Mononuclear cell (primary cell): Measurements from ENCODE around the gene COL9A2. TPM values are rescaled to one million over a fixed set of nuclear protein-coding genes. Genes with fewer than 3 reads are reported as not detected.

Experiments used
- H3K27me3 ChIP-seq: 2 replicates; pipeline ENCODE4 v1.6.0; 2011; ENCODE audit warnings: low read length, control low read depth; ENCODE audit not compliant: insufficient read depth
- H3K4me1 ChIP-seq: 2 replicates; pipeline ENCODE4 v1.5.1; 2011; ENCODE audit warnings: mild to moderate bottlenecking, low read length, control low read depth; ENCODE audit not compliant: insufficient read depth
- H3K4me3 ChIP-seq: 2 replicates; pipeline ENCODE4 v1.5.1; 2011; ENCODE audit warnings: mild to moderate bottlenecking, low read length, moderate library complexity
- H3K9me3 ChIP-seq: 2 replicates; pipeline ENCODE4 v1.5.1; 2011; ENCODE audit warnings: low read depth, mild to moderate bottlenecking, control low read depth, low read length
- total RNA-seq: library from RNA; depleted of rRNA; stranded (reverse); fragments of >200 nt; gene quantifications from one replicate; pipeline ENCODE4 v1.2.3, GENCODE V29; 2012

COL9A2 gene
- total RNA-seq, 1 donor: 4.1 TPM

DNA sequence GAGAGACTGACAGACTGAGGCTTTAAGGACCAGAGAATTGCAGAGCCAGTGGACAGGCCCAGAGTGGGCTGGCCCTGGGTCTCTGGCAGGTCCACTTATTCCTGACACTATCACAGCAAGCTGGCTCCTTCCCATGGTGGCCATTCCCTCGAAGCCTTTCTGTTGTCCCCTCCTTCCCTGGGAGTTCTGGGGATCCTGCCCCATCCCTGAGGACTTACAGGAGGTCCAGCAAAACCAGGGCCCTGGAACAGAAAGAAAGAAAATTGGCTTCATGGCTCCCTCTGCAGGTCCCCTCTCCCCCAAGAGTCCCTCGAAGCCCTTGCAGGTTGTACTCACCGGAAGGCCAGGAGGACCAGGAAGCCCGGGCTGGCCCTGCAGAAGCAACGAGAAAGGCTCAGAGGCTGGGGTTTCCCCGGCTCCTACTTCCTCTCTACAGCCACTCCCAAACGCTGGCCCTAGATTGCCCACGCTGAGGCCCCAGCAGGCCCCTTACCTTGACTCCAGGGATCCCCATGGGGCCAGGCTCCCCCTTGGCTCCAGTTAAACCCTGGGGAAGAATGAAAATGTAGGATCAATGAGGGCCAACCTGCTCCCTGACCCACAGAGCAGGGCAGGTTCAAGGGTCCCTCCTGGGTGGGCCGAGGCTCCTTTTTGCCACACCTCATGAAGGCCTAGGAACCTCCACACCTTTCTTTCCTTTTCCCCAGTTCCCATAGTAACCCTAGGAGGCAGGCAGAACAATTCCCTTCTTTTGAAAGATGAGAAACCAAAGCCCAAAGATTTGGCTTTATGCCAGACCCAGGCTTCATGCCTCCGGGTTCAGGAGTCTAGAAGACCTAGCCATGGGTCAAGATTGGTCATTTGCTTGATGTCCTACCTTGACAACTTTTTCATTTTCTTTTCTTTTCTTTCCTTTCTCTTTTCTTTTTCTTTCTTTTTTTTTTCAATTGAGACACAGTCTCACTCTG is 4.6 kb downstream of the COL9A2 start:
- no peak overlapping the region for H3K4me3 ChIP-seq
- no peaks in the 10 kb centered on the region for H3K9me3 ChIP-seq
- H3K27me3 ChIP-seq: peaks cover 13% of the 10 kb centered on the region
- peaks cover 53% of the 10 kb centered on the region for H3K4me1 ChIP-seq

DNA sequence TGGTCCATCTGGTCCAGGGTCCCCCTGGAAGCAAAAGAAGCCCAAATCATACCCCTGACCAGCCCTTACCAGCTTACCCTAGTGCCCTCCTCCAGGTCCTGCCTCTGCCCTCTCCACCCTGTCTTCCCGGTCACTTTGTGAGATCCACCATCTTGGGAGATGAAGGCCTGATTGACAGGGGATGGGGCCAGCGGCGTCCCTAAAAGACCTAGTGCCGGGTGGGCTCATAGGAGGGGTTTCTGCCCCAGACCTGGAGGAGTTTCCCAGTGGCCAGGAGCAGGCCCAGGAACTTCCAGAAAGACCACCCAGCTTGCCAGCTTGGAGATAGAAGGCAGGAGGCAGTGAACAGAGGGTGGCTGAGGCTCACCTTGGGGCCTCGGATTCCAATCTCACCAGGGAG is 5.4 kb downstream of the COL9A2 start:
- H3K4me3 ChIP-seq: no peak overlapping the region
- peaks cover 44% of the 10 kb centered on the region for H3K4me1 ChIP-seq
- peaks cover 7% of the 10 kb centered on the region for H3K27me3 ChIP-seq
- no peaks in the 10 kb centered on the region for H3K9me3 ChIP-seq

DNA sequence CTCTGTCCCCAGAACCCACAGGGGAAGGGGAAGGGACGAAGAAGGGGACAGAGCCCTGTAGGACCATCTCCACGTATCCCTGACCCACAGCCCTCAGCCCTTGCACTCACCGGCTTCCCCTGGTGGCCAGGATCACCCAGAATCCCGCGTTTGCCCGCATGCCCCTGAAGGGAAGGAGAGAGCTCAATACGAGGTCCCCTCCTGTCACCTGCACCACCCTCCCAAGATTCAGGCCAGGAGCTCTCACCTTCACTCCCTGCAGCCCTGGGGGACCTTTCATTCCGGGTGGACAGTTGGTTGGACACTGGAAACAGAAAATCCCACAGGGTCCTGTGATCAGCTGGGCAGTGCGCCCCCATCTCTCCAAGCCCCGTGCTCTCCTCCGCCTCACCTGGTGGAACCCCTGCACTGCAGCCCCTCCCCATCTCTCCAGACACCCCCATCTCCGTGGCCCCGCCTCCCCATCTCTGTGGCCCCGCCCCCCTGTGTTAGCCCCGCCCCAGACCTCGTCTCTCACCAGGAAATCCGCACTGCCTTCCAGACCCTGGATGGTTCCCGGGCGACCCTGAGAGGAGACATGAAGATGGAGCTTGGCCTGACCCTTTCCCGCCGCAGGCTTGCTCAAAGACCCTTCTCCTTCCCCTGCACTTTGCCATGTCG is 6.0 kb downstream of the COL9A2 start:
- Histone ChIP-seq H3K27me3 (peaks cover 5% of the 10 kb centered on the region), H3K4me1 (peaks cover 39% of the 10 kb centered on the region), H3K4me3 (no peak overlapping the region), H3K9me3 (no peaks in the 10 kb centered on the region)

DNA sequence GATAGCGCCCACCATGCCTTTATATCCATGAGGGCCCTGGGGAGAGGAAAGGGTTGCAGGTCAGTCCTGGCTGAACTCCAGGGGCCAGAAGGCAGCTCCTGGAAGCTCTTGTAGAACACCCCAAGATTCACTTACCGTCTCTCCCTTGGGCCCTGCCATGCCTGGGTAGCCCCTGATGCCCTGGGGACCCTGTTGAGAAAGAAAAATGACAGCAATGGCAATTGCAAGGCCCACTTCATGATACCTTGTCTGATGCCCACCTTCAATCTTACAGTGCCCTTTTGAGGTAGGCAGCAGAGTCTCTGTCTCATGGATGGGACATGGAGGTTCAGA is 7.0 kb downstream of the COL9A2 start:
- Histone ChIP-seq H3K27me3 (no peaks in the 10 kb centered on the region), H3K9me3 (no peaks in the 10 kb centered on the region), H3K4me3 (no peak overlapping the region), H3K4me1 (peaks cover 28% of the 10 kb centered on the region)

DNA sequence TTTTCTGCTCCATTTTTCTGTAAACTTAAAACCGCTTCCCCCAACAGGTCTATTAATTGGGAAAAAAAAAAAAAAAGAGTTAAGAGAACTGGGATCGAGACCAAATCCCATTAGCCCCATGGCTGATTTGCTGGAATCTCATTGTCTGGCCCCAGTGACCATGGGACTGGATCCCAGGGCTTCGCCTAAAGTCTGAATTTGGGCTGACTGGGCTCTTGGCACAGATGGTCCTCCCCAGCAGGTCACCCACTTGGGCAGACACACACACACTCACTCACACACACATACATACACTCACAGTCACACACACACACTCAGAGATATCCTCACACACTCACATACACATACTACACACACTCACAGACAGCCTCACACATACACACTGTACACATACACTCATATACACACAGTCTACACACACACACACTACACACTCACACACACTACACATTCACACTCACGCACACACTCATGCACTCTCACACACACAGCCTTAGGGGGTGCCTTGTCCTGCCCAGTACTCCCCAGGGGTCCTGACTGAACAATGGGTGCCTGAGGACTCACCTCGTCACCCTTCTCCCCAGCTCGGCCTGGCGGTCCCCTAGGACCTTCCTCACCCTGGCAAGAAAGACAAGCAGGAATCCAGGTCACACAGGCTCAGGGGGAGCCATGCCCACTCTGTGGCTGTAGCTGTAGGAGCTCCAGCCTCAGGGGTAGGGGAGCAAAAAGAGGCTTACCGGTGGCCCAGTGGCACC is 7.5 kb downstream of the COL9A2 start:
- peaks cover 23% of the 10 kb centered on the region for H3K4me1 ChIP-seq
- H3K27me3 ChIP-seq: no peaks in the 10 kb centered on the region
- H3K9me3 ChIP-seq: no peaks in the 10 kb centered on the region
- H3K4me3 ChIP-seq: no peak overlapping the region

DNA sequence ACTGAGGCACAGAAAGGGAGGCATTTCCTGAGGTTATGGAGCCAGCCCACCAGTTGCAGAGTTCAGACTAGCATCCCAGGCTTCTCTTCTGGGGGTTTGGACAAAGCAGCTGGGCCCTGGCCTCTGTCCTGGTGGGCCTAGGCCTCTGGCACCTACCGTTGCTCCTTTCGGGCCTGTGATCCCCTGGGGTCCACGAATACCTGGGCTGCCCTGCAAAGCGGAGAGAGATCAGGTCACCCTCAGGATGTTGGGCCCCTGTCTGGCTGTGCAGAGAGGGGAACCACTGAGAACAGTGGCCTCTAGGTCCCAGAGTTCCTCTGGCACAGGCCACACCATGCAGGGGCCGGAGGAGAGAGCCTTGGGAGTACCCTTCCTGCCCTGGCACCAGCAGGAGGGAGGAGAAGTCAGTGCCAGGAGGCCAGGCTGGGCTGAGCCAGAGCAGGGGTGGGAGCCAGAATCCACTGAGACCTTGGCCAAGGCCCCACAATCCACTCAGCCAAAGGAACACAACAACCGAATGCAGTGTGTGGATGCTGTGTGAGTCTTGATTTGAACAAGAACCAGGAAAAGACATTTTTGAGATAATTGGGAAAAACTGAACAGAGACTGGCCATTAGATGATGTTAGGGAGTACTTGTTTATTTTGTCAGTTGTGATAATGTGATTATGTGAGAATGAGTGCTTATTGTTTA is 8.9 kb downstream of the COL9A2 start:
- no peaks in the 10 kb centered on the region for H3K27me3 ChIP-seq
- H3K9me3 ChIP-seq: no peaks in the 10 kb centered on the region
- H3K4me3 ChIP-seq: no peak overlapping the region
- H3K4me1 ChIP-seq: peaks cover 17% of the 10 kb centered on the region

DNA sequence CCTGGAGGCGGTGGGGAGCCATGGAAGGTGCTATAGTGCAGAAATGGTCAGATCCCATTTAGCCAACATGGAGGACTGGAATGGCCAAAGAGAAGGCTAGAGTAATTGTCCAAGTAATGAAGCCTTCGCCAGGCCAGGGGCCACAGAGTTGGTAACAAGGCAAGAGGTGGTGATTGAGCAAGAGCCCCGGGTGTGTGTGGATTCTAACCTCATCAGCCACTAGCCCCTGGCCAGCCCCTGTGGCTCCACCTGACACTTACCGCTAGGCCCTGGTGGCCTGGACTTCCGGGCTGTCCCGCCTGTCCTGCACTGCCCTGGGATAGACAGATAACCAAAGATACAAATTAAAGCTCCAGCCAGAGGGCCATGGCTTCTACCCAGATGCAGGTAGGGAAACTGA is 9.9 kb downstream of the COL9A2 start:
- H3K27me3 ChIP-seq: no peaks in the 10 kb centered on the region
- H3K4me3 ChIP-seq: no peak overlapping the region
- H3K4me1 ChIP-seq: peaks cover 7% of the 10 kb centered on the region
- H3K9me3 ChIP-seq: no peaks in the 10 kb centered on the region

DNA sequence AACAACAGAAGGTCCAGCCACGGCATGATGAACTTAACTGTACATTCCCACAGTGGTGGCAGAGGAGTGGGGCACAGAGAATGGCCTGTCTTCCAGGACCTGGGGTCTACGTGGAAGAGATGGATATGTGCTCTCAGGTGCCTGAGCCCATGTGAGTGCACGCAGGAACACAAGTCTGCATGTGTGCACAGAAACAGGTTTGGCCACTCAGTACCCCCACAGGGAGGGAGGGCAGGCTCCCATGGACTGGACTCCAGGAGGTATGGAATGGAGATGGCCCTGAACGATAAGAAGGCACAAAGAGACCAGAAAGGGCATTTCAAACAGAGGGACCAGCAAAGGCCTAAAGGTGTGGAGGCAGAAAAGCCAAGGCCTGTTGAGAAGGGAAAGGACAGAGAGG is 10.8 kb downstream of the COL9A2 start:
- Histone ChIP-seq H3K4me3 (no peak overlapping the region), H3K9me3 (no peaks in the 10 kb centered on the region), H3K4me1 (no peaks in the 10 kb centered on the region), H3K27me3 (no peaks in the 10 kb centered on the region)

DNA sequence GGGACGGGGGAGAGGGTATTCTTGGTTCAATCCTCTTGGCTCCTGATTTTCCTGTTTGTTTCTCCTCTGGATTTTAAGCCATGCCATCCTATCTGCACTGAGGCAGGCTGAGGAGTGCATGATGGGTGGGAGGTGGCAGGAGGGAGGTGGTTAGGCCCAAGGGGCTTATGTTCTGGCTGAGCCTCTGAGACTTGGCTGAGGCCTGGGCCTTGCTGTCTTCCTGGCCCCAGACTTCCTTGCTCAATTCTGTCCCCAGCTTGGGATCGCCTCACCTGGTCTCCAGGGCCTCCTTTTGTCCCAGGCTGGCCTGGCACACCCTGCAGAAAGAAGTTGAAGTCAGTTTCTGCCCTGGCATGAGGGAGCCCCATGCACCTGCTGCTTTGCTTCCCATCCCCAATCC is 11.2 kb downstream of the COL9A2 start:
- no peak overlapping the region for H3K4me3 ChIP-seq
- H3K9me3 ChIP-seq: no peaks in the 10 kb centered on the region
- no peaks in the 10 kb centered on the region for H3K27me3 ChIP-seq
- H3K4me1 ChIP-seq: no peaks in the 10 kb centered on the region

DNA sequence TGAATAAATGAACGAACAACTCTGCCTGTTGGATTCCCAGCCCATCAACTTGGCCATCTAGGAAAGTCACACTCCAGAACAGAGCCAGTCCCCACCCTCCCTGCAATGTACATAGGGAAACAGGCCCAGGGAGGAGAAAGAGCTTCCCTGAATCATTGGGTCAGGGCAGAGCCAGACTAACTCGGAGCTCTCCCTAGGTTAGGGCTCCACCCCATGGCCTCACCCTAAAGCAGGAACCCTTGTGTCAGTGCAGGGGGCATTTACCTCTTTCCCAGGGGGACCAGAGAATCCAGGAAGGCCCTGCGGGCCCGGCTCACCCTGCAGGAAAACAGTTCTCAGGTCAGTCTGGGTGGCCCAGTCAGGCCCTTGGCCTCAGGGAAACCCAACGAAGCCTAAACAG is 11.6 kb downstream of the COL9A2 start:
- Histone ChIP-seq H3K27me3 (no peaks in the 10 kb centered on the region), H3K4me3 (no peak overlapping the region), H3K9me3 (no peaks in the 10 kb centered on the region), H3K4me1 (no peaks in the 10 kb centered on the region)

DNA sequence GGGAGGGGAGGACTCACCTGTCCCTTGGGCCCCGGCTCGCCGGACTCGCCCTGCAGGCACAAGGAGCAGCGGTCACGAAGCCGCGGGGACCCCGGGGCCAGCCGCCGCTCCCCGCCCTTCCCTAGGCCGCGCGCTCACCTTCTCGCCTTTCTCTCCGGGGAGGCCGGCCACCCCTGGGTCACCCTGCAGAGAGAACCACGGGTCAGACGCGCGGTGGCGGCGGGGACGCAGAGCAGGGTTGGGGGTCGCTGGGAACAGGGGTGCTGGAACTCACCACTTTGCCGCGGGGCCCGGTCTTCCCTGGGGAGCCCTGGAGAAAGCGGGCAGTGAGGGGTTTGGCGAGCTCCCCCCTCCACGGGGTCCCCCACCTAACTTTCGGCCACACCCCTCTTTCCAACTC is 13.3 kb downstream of the COL9A2 start:
- H3K9me3 ChIP-seq: no peaks in the 10 kb centered on the region
- H3K4me3 ChIP-seq: no peak overlapping the region
- H3K4me1 ChIP-seq: no peaks in the 10 kb centered on the region
- no peaks in the 10 kb centered on the region for H3K27me3 ChIP-seq

DNA sequence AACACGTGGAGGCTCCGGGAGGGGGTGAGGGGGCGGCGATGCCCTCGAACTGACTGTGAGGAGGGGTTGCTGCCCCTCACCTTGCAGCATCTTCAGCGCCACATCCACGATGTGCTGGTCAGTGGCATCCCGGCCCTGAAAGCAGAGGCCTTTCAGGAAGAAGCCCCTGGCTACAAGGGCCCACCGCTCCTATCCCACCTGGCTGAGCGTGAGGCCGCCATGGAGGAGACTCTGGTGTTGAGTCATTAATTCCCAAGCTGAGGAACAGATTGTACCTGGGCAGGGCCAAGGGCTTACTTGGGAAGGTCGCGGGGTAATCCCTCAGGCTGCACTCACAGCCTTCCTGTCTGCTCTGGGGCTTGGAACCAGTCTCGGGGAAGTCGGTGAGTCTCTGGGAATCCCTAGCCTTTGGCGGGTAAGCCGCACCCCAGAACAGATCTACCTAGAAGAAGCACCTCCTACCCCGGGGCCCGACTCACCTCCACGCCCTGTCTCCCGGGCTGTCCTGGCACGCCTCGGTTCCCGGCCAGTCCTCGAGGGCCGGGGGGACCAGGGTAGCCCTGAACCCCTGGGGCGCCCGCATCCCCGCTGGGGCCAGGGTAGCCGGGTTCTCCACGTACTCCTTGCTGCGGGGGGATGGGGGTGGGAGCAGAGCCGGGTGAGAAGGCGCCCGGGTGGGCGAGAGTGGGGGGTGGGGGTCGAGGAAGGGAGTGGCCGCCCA is 13.9 kb downstream of the COL9A2 start:
- no peaks in the 10 kb centered on the region for H3K9me3 ChIP-seq
- H3K27me3 ChIP-seq: no peaks in the 10 kb centered on the region
- H3K4me1 ChIP-seq: no peaks in the 10 kb centered on the region
- H3K4me3 ChIP-seq: no peak overlapping the region

DNA sequence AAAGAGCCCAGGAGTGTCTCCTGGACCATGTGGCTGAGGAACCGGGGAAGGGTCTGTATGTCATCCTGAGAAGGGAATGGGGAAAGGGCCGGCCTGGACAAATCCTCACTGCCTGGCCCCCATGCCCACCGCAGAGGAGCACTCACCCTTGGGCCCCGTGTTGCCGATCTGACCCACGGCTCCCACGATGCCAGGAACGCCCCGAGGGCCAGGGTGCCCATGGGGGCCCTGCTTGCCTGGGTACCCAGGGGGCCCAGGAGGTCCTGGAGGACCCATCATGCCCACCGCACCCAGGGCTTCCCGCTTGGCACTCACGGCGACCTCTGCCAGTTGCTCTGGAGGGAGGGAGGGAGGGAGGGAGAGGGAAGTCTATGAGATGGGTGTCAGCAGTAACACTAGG is 14.6 kb downstream of the COL9A2 start:
- Histone ChIP-seq H3K4me3 (no peak overlapping the region), H3K4me1 (no peaks in the 10 kb centered on the region), H3K27me3 (no peaks in the 10 kb centered on the region), H3K9me3 (no peaks in the 10 kb centered on the region)

DNA sequence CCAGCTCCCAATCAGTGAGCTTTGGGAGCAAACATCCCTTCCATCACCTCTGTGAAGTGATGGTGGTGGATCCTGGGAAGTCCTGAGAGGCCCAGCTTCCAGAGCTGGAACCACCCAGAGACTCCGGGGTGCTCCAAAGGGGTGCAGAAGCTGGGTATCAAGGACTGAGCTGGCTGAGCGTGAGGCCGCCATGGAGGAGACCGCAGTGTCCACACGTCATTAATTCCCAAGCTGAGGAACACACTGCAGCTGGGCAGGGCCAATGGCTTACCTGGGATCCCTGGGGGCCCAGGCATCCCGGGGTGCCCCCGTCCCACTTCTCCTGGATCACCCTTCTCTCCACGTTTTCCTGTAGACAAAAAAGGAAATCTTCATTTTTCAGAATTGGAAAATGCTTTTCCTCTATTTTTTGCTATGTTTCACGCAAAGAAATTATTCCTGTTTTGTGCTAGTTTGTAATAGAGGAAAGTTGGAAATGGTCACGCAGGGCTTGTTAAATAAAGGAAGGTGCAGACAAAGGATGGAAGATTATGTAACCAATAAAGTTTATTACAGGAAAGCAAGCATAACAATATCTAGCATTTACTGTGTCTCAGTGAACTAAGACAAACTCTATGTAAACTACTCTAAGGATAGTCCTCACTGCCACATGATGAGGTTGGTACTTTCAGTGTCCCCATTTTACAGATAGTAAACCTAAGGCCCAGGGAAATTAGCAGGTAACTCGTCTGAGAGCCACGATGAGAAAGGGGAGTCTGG is 15.4 kb downstream of the COL9A2 start:
- H3K4me1 ChIP-seq: no peaks in the 10 kb centered on the region
- no peaks in the 10 kb centered on the region for H3K27me3 ChIP-seq
- no peaks in the 10 kb centered on the region for H3K9me3 ChIP-seq
- no peak overlapping the region for H3K4me3 ChIP-seq
